GM19463 (cell line): ENCODE measurements around the gene DMRTB1.

Experiments used
- ATAC-seq: cut with Tn5 transposase; IDR thresholded peaks from one replicate; pipeline ENCODE4 v1.9.1; 2021; ENCODE audit warnings: mild to moderate bottlenecking, moderate library complexity; ENCODE audit not compliant: unreplicated experiment

Gene DMRTB1

GRCh38 chr1:53459321-53460175 is at the start of gene DMRTB1:
DMRTB1 (plus strand) TSS chr1:53459399; CDS start chr1:53459454, 55 bp downstream.
- ATAC-seq = no peak

GRCh38 chr1:53409695-53410094 is 49.5 kb upstream of the DMRTB1 start:
- ATAC-seq = peak; percentile 10

GRCh38 chr1:53410100-53410541 is 49.1 kb upstream of the DMRTB1 start:
- ATAC-seq = peak; percentile 52

GRCh38 chr1:53410701-53411100 is 48.5 kb upstream of the DMRTB1 start:
- ATAC-seq = no peak

GRCh38 chr1:53411541-53412152 is 47.6 kb upstream of the DMRTB1 start:
- no peak for ATAC-seq

- ATAC-seq = no peak
Measured at GRCh38 chr1:53412285-53413174, 46.7 kb upstream of the DMRTB1 start.

- peak; percentile 62 for ATAC-seq
Measured at GRCh38 chr1:53413175-53414001, 45.8 kb upstream of the DMRTB1 start.

GRCh38 chr1:53414632-53415031 is 44.6 kb upstream of the DMRTB1 start:
- no peak for ATAC-seq

GRCh38 chr1:53415432-53415831 is 43.8 kb upstream of the DMRTB1 start:
- ATAC-seq = no peak

GRCh38 chr1:53416269-53416813 is 42.9 kb upstream of the DMRTB1 start:
- ATAC-seq = no peak

GRCh38 chr1:53417074-53417511 is 42.1 kb upstream of the DMRTB1 start:
- ATAC-seq = no peak

- ATAC-seq = no peak
Measured at GRCh38 chr1:53419034-53419433, 40.2 kb upstream of the DMRTB1 start.

- ATAC-seq = no peak
Measured at GRCh38 chr1:53420341-53420740, 38.9 kb upstream of the DMRTB1 start.

- ATAC-seq = no peak
Measured at GRCh38 chr1:53421208-53421607, 38.0 kb upstream of the DMRTB1 start.

- ATAC-seq = no peak
Measured at GRCh38 chr1:53430261-53430660, 28.9 kb upstream of the DMRTB1 start.

GRCh38 chr1:53430779-53431178 is 28.4 kb upstream of the DMRTB1 start:
- no peak for ATAC-seq

GRCh38 chr1:53431244-53431643 is 28.0 kb upstream of the DMRTB1 start:
- ATAC-seq = no peak

- ATAC-seq = no peak
Measured at GRCh38 chr1:53431805-53432565, 27.2 kb upstream of the DMRTB1 start.

- no peak for ATAC-seq
Measured at GRCh38 chr1:53432611-53433010, 26.6 kb upstream of the DMRTB1 start.
